Tibial nerve (tissue), 4 donors: Measurements from ENCODE around the gene CPNE7. TPM values are rescaled to one million over a fixed set of nuclear protein-coding genes. Genes with fewer than 3 reads are reported as not detected.

Experiments used
- DNase-seq, 2 donors: peaks; one replicate each; pipeline ENCODE4 v3.0.0-alpha.2; 2019; ENCODE audit warnings: low spot score in 2 of 2
- H3K27ac ChIP-seq, 4 donors: fragments of 200-600 bp; sonication (generic) in 3 of 4; one replicate each; pipeline ENCODE4 v1.5.1; 2017 to 2019; ENCODE audit warnings: mild to moderate bottlenecking in 1 of 4
- H3K27me3 ChIP-seq, 2 donors: fragments of 200-600 bp; sonication (generic) in 1 of 2; one replicate each; pipeline versions ENCODE4 v1.5.1 to v1.6.0; 2017 to 2019
- H3K36me3 ChIP-seq, 3 donors: fragments of 200-600 bp; sonication (generic); one replicate each; pipeline ENCODE4 v1.5.1; 2018 to 2019
- H3K4me1 ChIP-seq, 4 donors: fragments of 200-600 bp; sonication (generic) in 3 of 4; one replicate each; pipeline ENCODE4 v1.5.1; 2017 to 2019
- H3K4me3 ChIP-seq, 4 donors: fragments of 200-600 bp; sonication (generic) in 3 of 4; one replicate each; pipeline ENCODE4 v1.5.1; 2017 to 2019; ENCODE audit warnings: mild to moderate bottlenecking in 1 of 4, moderate library complexity in 1 of 4
- H3K9me3 ChIP-seq, 4 donors: fragments of 200-600 bp; sonication (generic) in 3 of 4; one replicate each; pipeline ENCODE4 v1.5.1; 2017 to 2019
- POLR2A ChIP-seq, 2 donors: fragments of 450-650 bp; IDR thresholded peaks; one replicate each; pipeline ENCODE4 v1.6.1; 2017; ENCODE audit warnings: antibody characterized with exemption in 2 of 2, mild to moderate bottlenecking in 2 of 2, moderate library complexity in 2 of 2
- WGBS, 2 donors: methylation state at CpG; one replicate each; pipeline ENCODE4 v1.1.5; 2018; 5-methylcytosine and 5-hydroxymethylcytosine counted together
- small RNA-seq: library from RNA; depleted of rRNA; stranded (forward); fragments of <200 nt; gene quantifications from one replicate; pipeline ENCODE3, GENCODE V24; 2016
- total RNA-seq, 4 donors: library from RNA; depleted of rRNA; stranded (reverse); fragments of >200 nt; gene quantifications; one replicate each; pipeline ENCODE4 v1.1.0, GENCODE V29; 2016
- TF ChIP-seq, protein P1 (sequence below), 5 experiments: fragments of 200-600 bp in 3 of 5; fragments of 450-650 bp in 2 of 5; sonication (generic) in 3 of 5; IDR thresholded peaks; one replicate each; pipeline ENCODE4 v1.5.1; 2016 to 2019; ENCODE audit warnings: antibody characterized with exemption in 5 of 5, mild to moderate bottlenecking in 3 of 5, moderate library complexity in 2 of 5

Gene CPNE7
- total RNA-seq, 4 donors from 2014 or later, result 0.90 to 10.0 (median 4.2) TPM; not detected in 1

DNA sequence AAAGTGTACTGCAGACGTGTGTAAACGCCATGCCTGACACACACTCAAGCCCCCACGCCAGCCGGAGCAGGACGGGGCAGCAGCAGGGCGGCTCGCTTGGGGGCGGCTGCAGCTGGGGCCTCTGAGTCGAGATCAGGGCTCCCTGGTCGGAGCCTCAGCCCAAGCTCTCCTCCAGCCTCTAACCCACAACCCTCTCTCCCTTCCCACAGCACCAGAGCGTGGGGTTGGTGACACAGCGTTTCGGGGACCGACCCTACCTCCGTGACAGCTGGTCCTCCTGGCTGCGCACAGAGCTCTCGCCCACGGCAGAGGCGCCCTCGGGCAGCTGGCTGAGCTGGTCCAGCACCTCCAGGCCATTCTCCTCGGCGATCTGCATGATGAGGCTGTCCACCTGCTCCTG, 70.7 kb downstream of the CPNE7 start:
- no peak for DNase-seq
- TF ChIP-seq POLR2A (IDR thresholded peaks at IDR 0.05), result no peak
- TF ChIP-seq, protein P1, sequence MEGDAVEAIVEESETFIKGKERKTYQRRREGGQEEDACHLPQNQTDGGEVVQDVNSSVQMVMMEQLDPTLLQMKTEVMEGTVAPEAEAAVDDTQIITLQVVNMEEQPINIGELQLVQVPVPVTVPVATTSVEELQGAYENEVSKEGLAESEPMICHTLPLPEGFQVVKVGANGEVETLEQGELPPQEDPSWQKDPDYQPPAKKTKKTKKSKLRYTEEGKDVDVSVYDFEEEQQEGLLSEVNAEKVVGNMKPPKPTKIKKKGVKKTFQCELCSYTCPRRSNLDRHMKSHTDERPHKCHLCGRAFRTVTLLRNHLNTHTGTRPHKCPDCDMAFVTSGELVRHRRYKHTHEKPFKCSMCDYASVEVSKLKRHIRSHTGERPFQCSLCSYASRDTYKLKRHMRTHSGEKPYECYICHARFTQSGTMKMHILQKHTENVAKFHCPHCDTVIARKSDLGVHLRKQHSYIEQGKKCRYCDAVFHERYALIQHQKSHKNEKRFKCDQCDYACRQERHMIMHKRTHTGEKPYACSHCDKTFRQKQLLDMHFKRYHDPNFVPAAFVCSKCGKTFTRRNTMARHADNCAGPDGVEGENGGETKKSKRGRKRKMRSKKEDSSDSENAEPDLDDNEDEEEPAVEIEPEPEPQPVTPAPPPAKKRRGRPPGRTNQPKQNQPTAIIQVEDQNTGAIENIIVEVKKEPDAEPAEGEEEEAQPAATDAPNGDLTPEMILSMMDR (IDR thresholded peaks at IDR 0.05), result no peak
- peaks cover 0 to 9% (median 0%) of the 10 kb centered on the region in 4 donors for H3K4me1 ChIP-seq
- no peaks in the 10 kb centered on the region for H3K27me3 ChIP-seq
- no peak overlapping the region for H3K27ac ChIP-seq
- H3K36me3 ChIP-seq, result peaks cover 7 to 68% (median 20%) of the 10 kb centered on the region in 3 donors
- WGBS, 2 donors, result 91 to 98% methylated on average over 18 to 22 of the region's 22 CpGs
- no peak overlapping the region for H3K4me3 ChIP-seq
- no peaks in the 10 kb centered on the region for H3K9me3 ChIP-seq

Small RNAs within 50 kb of the gene (small RNA-seq; reads per million reads assigned to genes)
- gene SNORD68, result not detected

Other genes with a start within 250 kb of the CPNE7 start
- 100 to 1,000 TPM; 104 to 177 (median 112) TPM for gene ANKRD11, start 85.2 kb upstream of the CPNE7 start, total RNA-seq
- 100 to 1,000 TPM; 102 to 178 (median 127) TPM for gene SPG7, start 67.4 kb upstream of the CPNE7 start, total RNA-seq
- 1,000 to 10,000 TPM; 5,811 to 9,745 (median 6,935) TPM for gene RPL13, start 15.1 kb upstream of the CPNE7 start, total RNA-seq
- 1 to 10 TPM in 1 of 4 donors, under 1 TPM in 3; 0.39 to 2.5 (median 0.74) TPM for gene DPEP1, start 37.9 kb downstream of the CPNE7 start, total RNA-seq
- gene CHMP1A, start 82.0 kb downstream of the CPNE7 start, total RNA-seq, result 100 to 1,000 TPM in 1 of 4 donors, 10 to 100 TPM in 3; 90.0 to 109 (median 92.7) TPM
- gene SPATA33, start 82.1 kb downstream of the CPNE7 start, total RNA-seq, result 1 to 10 TPM; 4.8 to 9.0 (median 7.2) TPM
- 10 to 100 TPM; 32.6 to 93.6 (median 65.7) TPM for gene CDK10, start 110.9 kb downstream of the CPNE7 start, total RNA-seq
- 10 to 100 TPM; 10.7 to 33.6 (median 16.1) TPM for gene SPATA2L, start 125.9 kb downstream of the CPNE7 start, total RNA-seq
- gene VPS9D1, start 145.1 kb downstream of the CPNE7 start, total RNA-seq, result 10 to 100 TPM in 1 of 4 donors, 1 to 10 TPM in 3; 5.9 to 14.1 (median 7.0) TPM
- gene ZNF276, start 145.8 kb downstream of the CPNE7 start, total RNA-seq, result 100 to 1,000 TPM in 1 of 4 donors, 10 to 100 TPM in 3; 48.6 to 146 (median 68.8) TPM
- 1 to 10 TPM in 3 of 4 donors, under 1 TPM in 1; 0.98 to 7.8 (median 1.6) TPM for gene FANCA, start 240.9 kb downstream of the CPNE7 start, total RNA-seq